ENCODE measurements around the gene GGNBP2.

Gene GGNBP2

DNA sequence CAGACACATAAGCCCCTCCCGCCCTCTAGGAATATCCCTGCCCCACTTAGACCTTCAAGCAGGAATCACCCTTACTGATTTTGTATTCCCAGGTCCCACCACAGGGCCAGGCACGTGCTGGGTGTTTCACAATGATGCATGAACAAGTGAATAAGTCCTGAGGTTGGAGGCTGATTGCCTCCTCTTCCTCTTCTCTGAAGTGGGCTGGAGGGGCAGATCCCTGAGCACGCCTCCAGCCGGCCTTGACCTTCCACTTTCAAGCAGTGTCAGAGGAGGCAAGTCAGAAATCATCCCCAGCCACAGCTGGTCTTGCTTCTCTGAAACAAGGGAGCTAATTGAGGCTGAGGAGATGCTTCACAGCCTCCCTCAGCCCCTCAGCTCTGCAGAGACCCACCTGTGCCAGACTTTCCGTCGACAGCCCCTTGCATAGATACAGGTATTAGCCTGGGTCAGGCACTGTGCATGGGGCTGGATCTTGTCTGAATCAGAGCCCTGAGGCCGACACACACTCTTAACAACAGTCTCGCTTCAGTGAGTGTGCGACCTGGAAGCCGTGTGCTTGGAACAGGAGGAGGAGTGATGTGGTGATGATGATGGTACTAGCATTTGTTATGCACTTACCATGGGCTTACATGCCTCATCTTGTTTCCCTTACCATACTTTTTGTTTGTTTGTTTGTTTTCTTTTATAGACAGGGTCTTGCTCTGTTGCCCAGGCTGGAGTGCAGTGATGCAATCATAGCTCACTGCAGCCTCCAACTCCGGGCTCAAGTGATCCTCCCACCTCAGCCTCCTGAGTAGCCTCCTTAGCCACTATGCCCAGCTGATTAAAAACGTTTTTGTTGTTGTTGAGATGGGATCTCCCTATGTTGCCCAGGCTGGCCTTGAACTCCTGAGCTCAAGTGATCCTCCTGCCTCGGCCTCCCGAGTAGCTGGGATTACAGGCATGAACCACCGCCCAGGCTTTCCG is 71.6 kb downstream of the GGNBP2 start:
- WGBS: 91% methylated on average over 16 of the region's 16 CpGs
- H3K9ac ChIP-seq (ENCODE audit: low read depth, low read length): no peak overlapping the region
- no peaks in the 10 kb centered on the region for H3K36me3 ChIP-seq (ENCODE audit: insufficient read depth, low read length)
- H3K4me1 ChIP-seq (ENCODE audit: insufficient read depth, low read length): peaks cover 22% of the 10 kb centered on the region
- H3K9me3 ChIP-seq (ENCODE audit: insufficient read depth, low read depth, low read length): no peaks in the 10 kb centered on the region
- no peak overlapping the region for H3K27ac ChIP-seq (ENCODE audit: low read depth, low read length)
- no peaks in the 10 kb centered on the region for H3K27me3 ChIP-seq (ENCODE audit: insufficient read depth, low read length)
- H3K4me3 ChIP-seq (ENCODE audit: low read length): no peak overlapping the region

DNA sequence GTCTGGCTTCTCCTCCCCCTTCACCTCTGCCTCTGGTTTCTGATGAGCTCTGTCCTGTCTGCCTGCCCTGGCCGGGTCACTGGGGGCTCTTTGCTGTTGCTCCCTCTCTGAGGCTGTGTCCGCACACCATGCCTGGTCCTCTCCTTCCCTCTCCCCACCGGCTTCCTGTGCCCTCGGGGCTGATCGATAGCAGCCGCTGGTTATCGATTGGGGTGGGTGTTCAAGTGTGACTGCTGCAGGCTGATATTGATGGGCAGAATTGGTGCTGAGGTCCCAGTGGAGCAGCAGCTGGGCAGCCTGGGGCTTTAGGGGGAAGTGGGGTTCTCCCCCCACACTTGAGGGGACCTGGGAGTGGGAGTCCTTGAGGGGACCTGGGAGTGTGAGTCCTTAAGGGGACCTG is 73.1 kb downstream of the GGNBP2 start:
- 85% methylated on average over 7 of the region's 7 CpGs for WGBS
- Histone ChIP-seq H3K27ac (ENCODE audit: low read depth, low read length) (no peak overlapping the region), H3K9ac (ENCODE audit: low read depth, low read length) (no peak overlapping the region), H3K27me3 (ENCODE audit: insufficient read depth, low read length) (no peaks in the 10 kb centered on the region), H3K4me3 (ENCODE audit: low read length) (no peak overlapping the region), H3K9me3 (ENCODE audit: insufficient read depth, low read depth, low read length) (no peaks in the 10 kb centered on the region), H3K36me3 (ENCODE audit: insufficient read depth, low read length) (no peaks in the 10 kb centered on the region), H3K4me1 (ENCODE audit: insufficient read depth, low read length) (peaks cover 22% of the 10 kb centered on the region)

DNA sequence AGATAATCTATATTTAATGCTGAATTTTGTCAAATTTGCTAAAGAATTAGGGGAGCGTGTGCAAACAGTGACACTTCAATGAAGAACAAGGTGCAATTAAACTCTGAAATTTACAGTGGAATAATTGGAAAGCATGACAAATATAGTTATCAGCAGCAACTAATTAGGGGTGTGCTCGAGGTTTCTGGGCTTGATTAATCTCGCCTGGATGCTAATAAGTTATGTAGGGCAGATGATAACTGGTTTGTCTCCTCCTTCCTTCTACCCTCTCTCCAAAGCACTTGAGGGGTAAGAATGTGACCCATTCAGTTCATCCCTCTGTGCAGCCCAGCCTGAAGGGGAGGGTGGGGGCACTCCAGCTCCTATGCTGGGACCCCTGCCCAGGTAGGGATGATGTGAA is 78.6 kb downstream of the GGNBP2 start:
- Histone ChIP-seq H3K9ac (ENCODE audit: low read depth, low read length) (no peak overlapping the region), H3K36me3 (ENCODE audit: insufficient read depth, low read length) (no peaks in the 10 kb centered on the region), H3K4me3 (ENCODE audit: low read length) (no peak overlapping the region), H3K9me3 (ENCODE audit: insufficient read depth, low read depth, low read length) (no peaks in the 10 kb centered on the region), H3K27me3 (ENCODE audit: insufficient read depth, low read length) (no peaks in the 10 kb centered on the region), H3K27ac (ENCODE audit: low read depth, low read length) (no peak overlapping the region), H3K4me1 (ENCODE audit: insufficient read depth, low read length) (peaks cover 5% of the 10 kb centered on the region; the same call in 1 of the 2 replicates)
- WGBS: 76% methylated on average over 3 of the region's 3 CpGs

DNA sequence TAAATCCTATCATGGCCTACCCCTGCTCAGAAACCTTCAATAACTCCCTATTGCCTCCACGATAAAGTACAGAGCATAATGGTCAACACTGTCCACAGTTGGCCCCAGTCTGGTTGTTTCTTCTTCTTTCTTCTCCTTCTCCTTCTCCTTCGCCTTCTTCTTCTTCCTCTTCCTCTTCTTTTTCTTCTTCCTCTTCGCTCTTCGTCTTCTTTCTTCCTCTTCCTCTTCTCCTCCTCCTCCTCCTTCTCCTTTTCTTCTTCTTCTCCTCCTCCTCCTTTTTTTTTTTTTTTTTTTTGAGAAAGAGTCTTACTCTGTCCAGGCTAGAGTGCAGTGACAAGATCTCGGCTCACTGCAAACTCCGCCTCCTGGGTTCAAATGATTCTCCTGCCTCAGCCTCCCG is 80.5 kb downstream of the GGNBP2 start:
- no peaks in the 10 kb centered on the region for H3K9me3 ChIP-seq (ENCODE audit: insufficient read depth, low read depth, low read length)
- H3K27me3 ChIP-seq (ENCODE audit: insufficient read depth, low read length): no peaks in the 10 kb centered on the region
- H3K9ac ChIP-seq (ENCODE audit: low read depth, low read length): no peak overlapping the region
- H3K36me3 ChIP-seq (ENCODE audit: insufficient read depth, low read length): no peaks in the 10 kb centered on the region
- H3K4me1 ChIP-seq (ENCODE audit: insufficient read depth, low read length): peaks cover 10% of the 10 kb centered on the region; the same call in 1 of the 2 replicates
- H3K27ac ChIP-seq (ENCODE audit: low read depth, low read length): no peak overlapping the region
- WGBS: 91% methylated on average over 7 of the region's 7 CpGs
- H3K4me3 ChIP-seq (ENCODE audit: low read length): no peak overlapping the region

- Histone ChIP-seq H3K9ac (ENCODE audit: low read depth, low read length) (no peak overlapping the region), H3K27me3 (ENCODE audit: insufficient read depth, low read length) (peaks cover 5% of the 10 kb centered on the region), H3K4me3 (ENCODE audit: low read length) (no peak overlapping the region), H3K27ac (ENCODE audit: low read depth, low read length) (no peak overlapping the region), H3K36me3 (ENCODE audit: insufficient read depth, low read length) (no peaks in the 10 kb centered on the region), H3K9me3 (ENCODE audit: insufficient read depth, low read depth, low read length) (no peaks in the 10 kb centered on the region), H3K4me1 (ENCODE audit: insufficient read depth, low read length) (peaks cover 11% of the 10 kb centered on the region; the same call in 1 of the 2 replicates)
- WGBS: 79% methylated on average over 12 of the region's 12 CpGs
These were observed 82.4 kb downstream of the GGNBP2 start for GRCh38 chr17:36627101-36627500.

GRCh38 chr17:36628576-36628975 is 83.9 kb downstream of the GGNBP2 start:
- peaks cover 12% of the 10 kb centered on the region for H3K27me3 ChIP-seq (ENCODE audit: insufficient read depth, low read length)
- WGBS: 93% methylated on average over 2 of the region's 2 CpGs
- no peak overlapping the region for H3K4me3 ChIP-seq (ENCODE audit: low read length)
- no peak overlapping the region for H3K27ac ChIP-seq (ENCODE audit: low read depth, low read length)
- no peak overlapping the region for H3K9ac ChIP-seq (ENCODE audit: low read depth, low read length)
- H3K36me3 ChIP-seq (ENCODE audit: insufficient read depth, low read length): no peaks in the 10 kb centered on the region
- H3K9me3 ChIP-seq (ENCODE audit: insufficient read depth, low read depth, low read length): no peaks in the 10 kb centered on the region
- H3K4me1 ChIP-seq (ENCODE audit: insufficient read depth, low read length): peaks cover 23% of the 10 kb centered on the region

DNA sequence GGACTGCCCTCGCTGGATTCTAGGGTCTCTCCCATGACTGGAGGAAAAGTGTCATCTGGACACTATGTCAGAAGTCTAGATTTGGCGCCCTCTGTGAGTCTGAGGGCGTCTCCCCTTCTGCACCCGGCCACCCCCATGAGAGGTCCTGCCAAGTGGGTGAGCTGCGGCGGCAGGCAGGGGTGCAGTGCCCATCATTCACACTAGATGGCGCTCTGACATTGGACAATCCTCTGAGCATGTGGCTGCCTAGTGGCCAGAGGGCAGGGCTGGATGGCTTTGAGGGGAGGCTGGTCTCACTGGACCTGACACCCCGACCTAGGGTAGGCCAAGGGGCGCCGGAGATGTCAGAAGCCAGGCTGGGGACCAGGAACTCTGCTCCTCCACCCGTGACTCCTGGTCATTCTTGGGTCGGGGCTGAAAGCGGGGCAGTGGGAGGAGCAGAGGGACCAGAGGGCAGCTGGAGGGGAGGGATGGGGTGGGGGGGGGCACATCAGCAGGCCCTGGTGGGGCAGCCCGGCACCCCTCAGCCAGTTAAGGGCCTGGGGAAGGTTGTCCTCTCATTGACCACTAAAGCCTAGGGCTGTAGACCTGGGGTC is 84.6 kb downstream of the GGNBP2 start:
- H3K4me3 ChIP-seq (ENCODE audit: low read length): no peak overlapping the region
- H3K9ac ChIP-seq (ENCODE audit: low read depth, low read length): no peak overlapping the region
- H3K36me3 ChIP-seq (ENCODE audit: insufficient read depth, low read length): no peaks in the 10 kb centered on the region
- peaks cover 25% of the 10 kb centered on the region for H3K4me1 ChIP-seq (ENCODE audit: insufficient read depth, low read length)
- H3K27ac ChIP-seq (ENCODE audit: low read depth, low read length): no peak overlapping the region
- H3K27me3 ChIP-seq (ENCODE audit: insufficient read depth, low read length): peaks cover 17% of the 10 kb centered on the region
- 21% methylated on average over 14 of the region's 14 CpGs for WGBS
- no peaks in the 10 kb centered on the region for H3K9me3 ChIP-seq (ENCODE audit: insufficient read depth, low read depth, low read length)

DNA sequence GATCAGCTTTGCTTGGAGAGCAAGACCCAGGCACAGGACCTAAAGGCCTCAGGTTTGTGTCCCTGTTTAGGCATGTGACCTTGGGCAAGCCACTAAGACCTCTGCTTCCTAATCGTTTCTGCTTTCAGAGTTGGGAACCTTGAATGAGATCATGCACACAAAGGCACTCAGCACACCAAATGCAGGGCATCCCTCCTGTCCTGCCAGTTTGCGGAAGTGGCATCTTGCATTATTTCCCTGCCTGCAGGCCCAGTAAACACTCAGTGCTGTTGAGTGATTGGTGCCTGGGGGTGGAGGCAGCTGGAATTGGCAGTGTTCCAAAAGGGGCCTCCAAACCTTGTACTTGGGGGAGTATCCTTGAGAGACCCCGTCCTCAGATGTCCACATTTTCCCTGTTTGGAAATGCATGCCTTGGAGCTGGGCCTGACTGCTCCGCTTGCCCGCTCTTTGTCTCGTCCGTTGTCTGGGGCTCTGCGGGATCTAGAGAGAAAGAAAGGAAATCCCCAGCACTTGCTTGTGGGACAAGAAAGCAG is 85.3 kb downstream of the GGNBP2 start:
- Histone ChIP-seq H3K9ac (ENCODE audit: low read depth, low read length) (no peak overlapping the region), H3K9me3 (ENCODE audit: insufficient read depth, low read depth, low read length) (no peaks in the 10 kb centered on the region), H3K27ac (ENCODE audit: low read depth, low read length) (no peak overlapping the region), H3K4me3 (ENCODE audit: low read length) (no peak overlapping the region), H3K27me3 (ENCODE audit: insufficient read depth, low read length) (peaks cover 18% of the 10 kb centered on the region), H3K4me1 (ENCODE audit: insufficient read depth, low read length) (peaks cover 25% of the 10 kb centered on the region), H3K36me3 (ENCODE audit: insufficient read depth, low read length) (no peaks in the 10 kb centered on the region)
- 89% methylated on average over 8 of the region's 8 CpGs for WGBS

GRCh38 chr17:36631022-36631421 is 86.3 kb downstream of the GGNBP2 start:
- peaks cover 25% of the 10 kb centered on the region for H3K4me1 ChIP-seq (ENCODE audit: insufficient read depth, low read length)
- no peaks in the 10 kb centered on the region for H3K36me3 ChIP-seq (ENCODE audit: insufficient read depth, low read length)
- 90% methylated on average over 4 of the region's 4 CpGs for WGBS
- no peaks in the 10 kb centered on the region for H3K9me3 ChIP-seq (ENCODE audit: insufficient read depth, low read depth, low read length)
- peaks cover 18% of the 10 kb centered on the region for H3K27me3 ChIP-seq (ENCODE audit: insufficient read depth, low read length)
- no peak overlapping the region for H3K4me3 ChIP-seq (ENCODE audit: low read length)
- H3K9ac ChIP-seq (ENCODE audit: low read depth, low read length): no peak overlapping the region
- no peak overlapping the region for H3K27ac ChIP-seq (ENCODE audit: low read depth, low read length)

GRCh38 chr17:36632916-36633771 is 88.4 kb downstream of the GGNBP2 start:
- no peaks in the 10 kb centered on the region for H3K9me3 ChIP-seq (ENCODE audit: insufficient read depth, low read depth, low read length)
- H3K36me3 ChIP-seq (ENCODE audit: insufficient read depth, low read length): no peaks in the 10 kb centered on the region
- no peak overlapping the region for H3K27ac ChIP-seq (ENCODE audit: low read depth, low read length)
- 19% methylated on average over 15 of the region's 18 CpGs for WGBS
- H3K4me1 ChIP-seq (ENCODE audit: insufficient read depth, low read length): peaks cover 20% of the 10 kb centered on the region
- peak overlapping the region; percentile 29; the same call in 1 of the 2 replicates for H3K4me3 ChIP-seq (ENCODE audit: low read length)
- H3K27me3 ChIP-seq (ENCODE audit: insufficient read depth, low read length): peaks cover 19% of the 10 kb centered on the region
- H3K9ac ChIP-seq (ENCODE audit: low read depth, low read length): no peak overlapping the region
